ACHN (cell line): ENCODE results near the gene NTM.
"Not testable (repeated sequence)": the region's sequence is repeated elsewhere in the genome, so short reads cannot be mapped to it uniquely, and the experiment has no call there.

Experiments used
- DNase-seq: peaks from one replicate; pipeline ENCODE4 v3.0.0-alpha.2; 2015
- in situ Hi-C: cut with HindIII; loops from 2 replicates; pipeline ENCODE4 v1.10.0; 2017; ENCODE audit warnings: low sequenced_read_pairs, low pct_ligation_motif_present, low pct_unique_long_range_greater_than_20kb

The NTM gene

GRCh38 chr11:132047167-132047566 lies 676.8 kb downstream of the NTM start:
- in situ Hi-C loops = no loop called here
- no peak for DNase-seq

GRCh38 chr11:132048040-132048439 lies 677.6 kb downstream of the NTM start:
- no peak for DNase-seq
- in situ Hi-C loops = no loop called here

GRCh38 chr11:132049205-132049604 lies 678.8 kb downstream of the NTM start:
- in situ Hi-C loops = no loop called here
- no peak for DNase-seq

GRCh38 chr11:132050049-132050448 lies 679.6 kb downstream of the NTM start:
- in situ Hi-C loops = no loop called here
- no peak for DNase-seq

GRCh38 chr11:132050577-132051165 lies 680.3 kb downstream of the NTM start:
- DNase-seq = no peak
- in situ Hi-C loops = no loop called here

GRCh38 chr11:132051704-132052103 lies 681.3 kb downstream of the NTM start:
- in situ Hi-C loops = no loop called here
- no peak for DNase-seq

- DNase-seq = no peak
- in situ Hi-C loops = no loop called here
Measured at GRCh38 chr11:132052342-132052741, 681.9 kb downstream of the NTM start.

GRCh38 chr11:132052904-132053303 lies 682.5 kb downstream of the NTM start:
- no peak for DNase-seq
- in situ Hi-C loops = no loop called here

- in situ Hi-C loops = no loop called here
- peak; percentile 30 for DNase-seq
Measured at GRCh38 chr11:132054822-132055221, 684.4 kb downstream of the NTM start.

- no peak for DNase-seq
- in situ Hi-C loops = no loop called here
Measured at GRCh38 chr11:132055296-132055695, 684.9 kb downstream of the NTM start.

GRCh38 chr11:132056689-132057088 lies 686.3 kb downstream of the NTM start:
- no peak for DNase-seq
- in situ Hi-C loops = no loop called here

GRCh38 chr11:132057266-132057665 lies 686.9 kb downstream of the NTM start:
- no peak for DNase-seq
- in situ Hi-C loops = no loop called here

GRCh38 chr11:132058211-132058772 lies 687.9 kb downstream of the NTM start:
- no peak for DNase-seq
- in situ Hi-C loops = no loop called here

GRCh38 chr11:132060567-132060966 lies 690.2 kb downstream of the NTM start:
- in situ Hi-C loops = no loop called here
- no peak for DNase-seq

GRCh38 chr11:132062031-132062430 lies 691.6 kb downstream of the NTM start:
- DNase-seq = no peak
- in situ Hi-C loops = no loop called here

GRCh38 chr11:132062541-132062940 lies 692.1 kb downstream of the NTM start:
- no peak for DNase-seq
- in situ Hi-C loops = no loop called here

GRCh38 chr11:132064987-132065620 lies 694.7 kb downstream of the NTM start:
- in situ Hi-C loops = no loop called here
- DNase-seq = no peak

GRCh38 chr11:132068556-132068955 lies 698.1 kb downstream of the NTM start:
- in situ Hi-C loops = no loop called here

GRCh38 chr11:132069593-132069992 lies 699.2 kb downstream of the NTM start:
- DNase-seq, in situ Hi-C loops: not testable (repeated sequence)

More at GRCh38 chr11:132068556-132068955, 698.1 kb downstream of the NTM start:
- DNase-seq = no peak

- DNase-seq, in situ Hi-C loops: not testable (repeated sequence)
Measured at GRCh38 chr11:132070907-132071306, 700.5 kb downstream of the NTM start.
